ENCODE data around the gene MYO5A.

The MYO5A gene

DNA sequence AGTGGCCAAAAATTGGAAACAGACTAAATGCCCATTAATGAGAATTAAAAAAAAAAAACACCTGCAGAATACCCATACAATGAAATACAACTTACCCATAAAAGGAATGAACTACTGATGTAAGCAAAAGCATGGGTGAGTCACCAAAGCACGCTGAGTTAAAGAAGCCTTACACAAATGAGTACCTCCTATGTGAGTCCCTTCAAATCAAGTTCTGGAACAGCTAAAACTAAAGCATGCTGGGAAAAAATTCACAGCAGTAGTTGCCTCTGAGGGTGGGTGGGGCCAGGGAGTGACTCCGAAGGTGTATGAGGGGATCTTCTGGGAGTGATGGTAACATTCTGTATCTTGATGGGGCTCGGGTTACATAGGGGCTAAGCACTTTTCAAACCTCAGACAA lies 244.5 kb downstream of the MYO5A start:
- DNase-seq = no peak

- DNase-seq = no peak
Measured at GRCh38 chr15:52283281-52283680, 245.4 kb downstream of the MYO5A start.

DNA sequence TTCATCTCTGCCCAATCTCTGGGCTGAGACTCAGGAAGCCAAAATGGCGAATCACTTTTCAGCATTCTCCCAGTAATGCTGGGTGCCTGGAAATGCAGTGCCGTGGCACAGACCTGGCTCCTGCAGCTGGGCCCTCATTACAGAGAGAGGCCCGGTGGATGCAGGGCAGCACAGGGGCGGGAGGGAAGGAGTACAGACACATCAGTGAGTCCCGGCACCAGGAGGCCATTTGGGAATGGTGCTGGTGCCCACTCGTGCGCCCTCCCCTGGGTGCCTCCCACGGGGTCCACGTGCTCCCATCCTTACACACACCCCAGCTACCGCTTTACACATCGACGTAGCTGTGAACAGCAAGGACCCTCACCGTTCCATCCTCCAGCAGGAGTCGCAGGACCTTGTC lies 246.3 kb downstream of the MYO5A start:
- no peak for DNase-seq

GRCh38 chr15:52281085-52282035 lies 247.3 kb downstream of the MYO5A start:
- DNase-seq = no peak

- no peak for DNase-seq
Measured at GRCh38 chr15:52280326-52281084, 248.2 kb downstream of the MYO5A start.

GRCh38 chr15:52278636-52279367 lies 249.9 kb downstream of the MYO5A start:
- no peak for DNase-seq

DNA sequence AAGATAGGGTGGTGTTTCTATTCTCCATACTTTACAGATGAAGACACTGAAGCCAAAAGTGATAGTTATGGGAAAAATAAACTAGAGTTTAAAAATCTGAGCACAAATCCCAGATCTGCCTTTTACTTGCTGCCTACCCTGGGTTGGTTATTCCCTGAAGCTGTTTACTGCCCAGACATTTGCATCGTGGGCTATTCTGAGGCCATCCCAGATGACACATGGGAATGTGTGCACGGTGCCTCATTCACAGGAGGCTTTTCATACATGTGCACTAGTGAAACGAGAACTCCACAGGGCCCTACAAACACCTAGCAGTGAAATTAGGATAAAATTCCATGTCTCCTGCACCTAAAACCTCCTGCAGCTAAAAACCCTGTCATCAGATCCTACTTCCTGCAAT lies 250.5 kb downstream of the MYO5A start:
- DNase-seq = no peak

DNA sequence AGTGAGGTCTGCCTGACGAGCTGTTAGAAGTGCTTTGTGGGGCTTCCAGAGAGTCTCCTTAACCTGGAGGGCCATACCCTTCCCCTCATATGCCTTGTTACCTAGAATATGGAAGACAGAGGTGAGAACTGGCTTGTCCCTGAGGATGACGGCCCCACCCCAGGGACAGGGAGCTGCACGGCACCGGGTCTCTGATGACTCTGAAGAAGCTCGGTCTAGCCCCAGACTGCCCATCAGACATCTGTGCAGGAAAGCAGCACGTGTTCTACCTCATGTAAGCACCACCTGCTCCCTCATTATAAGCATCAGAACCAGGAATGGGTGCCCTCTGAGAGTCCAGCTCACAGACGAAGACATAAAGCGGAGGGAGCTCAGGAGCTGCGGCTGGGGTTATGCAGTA lies 251.1 kb downstream of the MYO5A start:
- no peak for DNase-seq

DNA sequence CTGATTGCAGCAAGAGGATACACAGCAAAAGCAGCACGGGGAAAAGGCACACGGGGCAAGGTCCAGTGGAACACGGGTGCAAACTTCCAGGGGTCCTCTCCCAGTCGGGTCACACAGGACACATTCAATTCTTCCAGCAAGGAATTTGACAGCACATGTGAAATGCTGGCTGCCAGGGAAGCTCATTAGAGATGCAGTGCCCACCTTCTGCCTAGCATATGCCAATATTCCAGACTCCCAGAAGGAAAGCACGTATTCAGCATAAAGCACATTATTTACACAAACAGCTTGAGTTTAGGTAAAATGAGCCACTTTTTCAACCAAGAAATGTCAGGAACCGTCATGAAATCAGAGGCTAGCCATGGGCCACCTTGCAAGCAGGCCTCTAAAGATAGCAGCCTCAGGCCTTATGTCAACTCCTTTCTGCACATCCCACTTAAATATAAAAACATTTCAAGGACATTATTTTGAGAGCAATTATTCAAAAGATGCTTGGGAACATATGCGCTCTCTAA lies 252.4 kb downstream of the MYO5A start:
- no peak for DNase-seq

- no peak for DNase-seq
Measured at GRCh38 chr15:52263563-52264282, 265.0 kb downstream of the MYO5A start.

- DNase-seq = no peak
Measured at GRCh38 chr15:52262364-52262763, 266.3 kb downstream of the MYO5A start.

GRCh38 chr15:52261498-52262242 lies 267.0 kb downstream of the MYO5A start:
- DNase-seq = no peak

DNA sequence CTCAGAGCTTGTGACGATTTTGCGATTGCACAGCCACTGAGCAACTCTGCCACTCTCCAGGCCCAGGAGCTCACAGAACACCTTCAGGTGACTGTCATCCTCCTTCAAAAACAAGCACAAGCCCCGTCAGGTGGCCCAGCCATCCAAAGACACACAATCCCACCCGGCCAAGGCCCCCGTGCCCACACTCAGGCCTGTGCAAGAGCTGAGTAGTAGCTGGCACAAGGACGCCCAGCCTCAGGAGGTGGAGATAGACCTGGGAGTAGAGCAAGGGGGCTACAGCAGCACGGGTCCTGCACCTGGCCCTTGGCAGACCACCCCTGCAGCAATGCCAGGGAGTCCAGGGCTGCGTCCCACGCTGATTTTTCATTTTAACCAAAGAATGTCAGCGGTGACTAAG lies 267.7 kb downstream of the MYO5A start:
- DNase-seq = no peak

DNA sequence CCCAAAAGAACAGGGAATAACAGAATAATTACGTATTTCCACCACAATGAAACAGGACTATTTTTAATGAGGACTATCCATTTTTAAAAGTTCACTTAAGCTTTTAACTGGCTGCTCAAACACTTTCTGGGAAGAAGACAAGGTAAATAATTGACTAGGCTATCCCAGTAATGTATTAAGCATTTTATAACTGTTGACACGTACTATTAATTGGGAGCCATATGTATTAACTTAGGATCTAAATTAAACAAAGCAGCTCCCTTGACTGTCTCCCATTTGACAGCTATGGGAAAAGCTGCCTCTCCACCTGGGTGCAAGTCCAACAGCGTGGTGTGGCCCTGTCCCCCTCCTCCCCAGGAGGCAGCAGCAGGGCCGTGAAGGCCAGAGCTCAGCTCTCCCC lies 269.2 kb downstream of the MYO5A start:
- DNase-seq = no peak

DNA sequence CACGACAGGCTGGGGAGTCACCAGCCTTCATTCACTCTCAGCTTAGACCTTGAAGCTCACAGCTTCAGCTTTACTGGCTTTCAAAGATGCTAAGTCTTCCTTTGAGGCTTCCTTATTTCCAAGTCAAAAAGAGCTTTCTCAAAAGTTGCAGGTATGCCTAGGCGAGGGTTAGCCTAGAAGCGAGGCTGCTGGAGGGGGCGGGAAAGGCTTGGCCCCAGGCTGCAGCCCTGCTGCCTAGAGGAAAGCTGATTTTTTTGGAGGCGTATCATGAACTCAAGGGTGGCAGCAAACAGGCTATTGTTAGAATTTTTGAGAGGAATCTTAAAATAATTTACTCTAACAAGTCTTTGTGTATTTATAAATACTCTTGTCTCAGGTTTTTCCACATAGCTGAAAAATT lies 270.2 kb downstream of the MYO5A start:
- DNase-seq = no peak

- DNase-seq = peak; percentile 9
Measured at GRCh38 chr15:52257734-52258062, 271.0 kb downstream of the MYO5A start.

All from NCI-H1105 treated with DMSO at 0.1 percent for 48 hours (cell line).